AG10803 (cell line): Measurements from ENCODE around the gene FBXO34.
A peak's percentile ranks its signal among the peaks of the same experiment; 100 is the strongest.

Experiments used
- DNase-seq: peaks from one replicate; pipeline ENCODE4 v3.0.0; 2010; ENCODE audit warnings: low read depth
- H3K4me3 ChIP-seq: 2 replicates; pipeline ENCODE4 v1.5.1; 2011; ENCODE audit warnings: mild to moderate bottlenecking, low read length, control low read depth
- CTCF ChIP-seq: conservative IDR thresholded peaks from 2 replicates; pipeline ENCODE4 v1.5.1; 2011; ENCODE audit warnings: mild to moderate bottlenecking, low read length, control low read depth, inconsistent platforms

The FBXO34 gene

GRCh38 chr14:55351111-55351510 lies 79.9 kb downstream of the FBXO34 start:
- DNase-seq: no peak
- no peak overlapping the region for H3K4me3 ChIP-seq
- no peak for TF ChIP-seq CTCF

GRCh38 chr14:55352201-55352600 lies 81.0 kb downstream of the FBXO34 start:
- no peak for DNase-seq
- no peak for TF ChIP-seq CTCF
- H3K4me3 ChIP-seq: no peak overlapping the region

- DNase-seq: no peak
- no peak overlapping the region for H3K4me3 ChIP-seq
- TF ChIP-seq CTCF: no peak
Observed at GRCh38 chr14:55353686-55354467, 82.7 kb downstream of the FBXO34 start.

- peak; percentile 57 for TF ChIP-seq CTCF
- no peak overlapping the region for H3K4me3 ChIP-seq
- DNase-seq: peak; percentile 24
Observed at GRCh38 chr14:55354500-55354899, 83.3 kb downstream of the FBXO34 start.

GRCh38 chr14:55355922-55356321 lies 84.7 kb downstream of the FBXO34 start:
- no peak for DNase-seq
- no peak overlapping the region for H3K4me3 ChIP-seq
- TF ChIP-seq CTCF: no peak

GRCh38 chr14:55356913-55357312 lies 85.7 kb downstream of the FBXO34 start:
- TF ChIP-seq CTCF: no peak
- DNase-seq: no peak
- no peak overlapping the region for H3K4me3 ChIP-seq

GRCh38 chr14:55359307-55359706 lies 88.1 kb downstream of the FBXO34 start:
- no peak overlapping the region for H3K4me3 ChIP-seq
- no peak for TF ChIP-seq CTCF
- no peak for DNase-seq
